Parathyroid adenoma (tissue), 2 donors: Measurements from ENCODE around the gene PRKCE.
A peak's percentile ranks its signal among the peaks of the same experiment; 100 is the strongest.
"Not testable (repeated sequence)": the region's sequence is repeated elsewhere in the genome, so short reads cannot be mapped to it uniquely, and the experiment has no call there.

Experiments
- H2AFZ ChIP-seq: fragments of 300-600 bp; sonication (generic); one replicate; pipeline ENCODE4 v1.7.0; 2017; ENCODE audit warnings: antibody characterized with exemption, mild to moderate bottlenecking
- H3K27ac ChIP-seq: fragments of 300-600 bp; sonication (generic); one replicate; pipeline ENCODE4 v1.7.0; 2017
- H3K27me3 ChIP-seq: fragments of 300-600 bp; sonication (generic); one replicate; pipeline ENCODE4 v1.7.0; 2017; ENCODE audit warnings: low read length; ENCODE audit not compliant: control insufficient read depth, insufficient read depth
- H3K36me3 ChIP-seq: fragments of 300-600 bp; sonication (generic); one replicate; pipeline ENCODE4 v1.7.0; 2017; ENCODE audit warnings: low read length; ENCODE audit not compliant: control insufficient read depth, insufficient read depth
- H3K4me1 ChIP-seq: fragments of 300-600 bp; sonication (generic); one replicate; pipeline ENCODE4 v1.7.0; 2017; ENCODE audit warnings: control low read depth
- H3K4me2 ChIP-seq: fragments of 300-600 bp; sonication (generic); one replicate; pipeline ENCODE4 v1.7.0; 2017; ENCODE audit warnings: low read length
- H3K4me3 ChIP-seq: fragments of 300-600 bp; sonication (generic); one replicate; pipeline ENCODE4 v1.7.0; 2017; ENCODE audit warnings: low read depth, low read length
- H3K79me2 ChIP-seq: fragments of 300-600 bp; sonication (generic); one replicate; pipeline ENCODE4 v1.7.0; 2017; ENCODE audit warnings: control low read depth
- H3K9ac ChIP-seq: fragments of 300-600 bp; sonication (generic); one replicate; pipeline ENCODE4 v1.7.0; 2017; ENCODE audit warnings: mild to moderate bottlenecking
- H3K9me3 ChIP-seq: fragments of 300-600 bp; sonication (generic); one replicate; pipeline ENCODE4 v1.7.0; 2017; ENCODE audit warnings: low read length; ENCODE audit not compliant: control insufficient read depth
- TF ChIP-seq, protein P1 (sequence below): fragments of 300-600 bp; sonication (generic); IDR thresholded peaks from one replicate; pipeline ENCODE4 v1.7.0; 2017; ENCODE audit warnings: antibody characterized with exemption, mild to moderate bottlenecking
- donor health status: primary hyperparathyroidism.

Gene PRKCE

DNA sequence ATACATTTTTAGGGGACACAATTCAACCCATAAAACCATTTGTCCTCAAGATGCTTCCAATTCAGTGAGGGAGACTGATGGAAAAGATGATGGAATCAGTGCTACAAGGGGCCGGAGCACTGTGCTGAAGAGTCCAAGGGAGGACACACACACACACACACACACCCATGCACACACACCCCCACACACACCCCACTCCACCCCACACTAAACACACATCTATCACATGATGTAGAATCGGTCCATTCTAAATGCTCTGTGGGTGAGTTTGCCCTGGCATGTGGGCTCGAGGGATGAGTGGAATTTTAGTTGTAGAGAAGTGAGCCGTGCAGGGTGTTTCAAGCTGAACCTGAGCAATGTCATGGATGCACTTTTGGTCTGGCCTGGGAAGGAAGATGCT is 41.1 kb downstream of the PRKCE start:
- no peaks in the 10 kb centered on the region for H3K36me3 ChIP-seq
- H3K4me2 ChIP-seq: peak overlapping the region; percentile 2
- peak overlapping the region; percentile 50 for H3K27ac ChIP-seq
- TF ChIP-seq, protein P1, sequence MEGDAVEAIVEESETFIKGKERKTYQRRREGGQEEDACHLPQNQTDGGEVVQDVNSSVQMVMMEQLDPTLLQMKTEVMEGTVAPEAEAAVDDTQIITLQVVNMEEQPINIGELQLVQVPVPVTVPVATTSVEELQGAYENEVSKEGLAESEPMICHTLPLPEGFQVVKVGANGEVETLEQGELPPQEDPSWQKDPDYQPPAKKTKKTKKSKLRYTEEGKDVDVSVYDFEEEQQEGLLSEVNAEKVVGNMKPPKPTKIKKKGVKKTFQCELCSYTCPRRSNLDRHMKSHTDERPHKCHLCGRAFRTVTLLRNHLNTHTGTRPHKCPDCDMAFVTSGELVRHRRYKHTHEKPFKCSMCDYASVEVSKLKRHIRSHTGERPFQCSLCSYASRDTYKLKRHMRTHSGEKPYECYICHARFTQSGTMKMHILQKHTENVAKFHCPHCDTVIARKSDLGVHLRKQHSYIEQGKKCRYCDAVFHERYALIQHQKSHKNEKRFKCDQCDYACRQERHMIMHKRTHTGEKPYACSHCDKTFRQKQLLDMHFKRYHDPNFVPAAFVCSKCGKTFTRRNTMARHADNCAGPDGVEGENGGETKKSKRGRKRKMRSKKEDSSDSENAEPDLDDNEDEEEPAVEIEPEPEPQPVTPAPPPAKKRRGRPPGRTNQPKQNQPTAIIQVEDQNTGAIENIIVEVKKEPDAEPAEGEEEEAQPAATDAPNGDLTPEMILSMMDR: no peak
- H3K79me2 ChIP-seq: peaks cover 50% of the 10 kb centered on the region
- peaks cover 47% of the 10 kb centered on the region for H3K4me1 ChIP-seq
- H3K9me3 ChIP-seq: no peaks in the 10 kb centered on the region
- no peak overlapping the region for H3K9ac ChIP-seq
- no peak overlapping the region for H3K4me3 ChIP-seq
- H3K27me3 ChIP-seq: no peaks in the 10 kb centered on the region
- H2AFZ ChIP-seq: no peak overlapping the region

DNA sequence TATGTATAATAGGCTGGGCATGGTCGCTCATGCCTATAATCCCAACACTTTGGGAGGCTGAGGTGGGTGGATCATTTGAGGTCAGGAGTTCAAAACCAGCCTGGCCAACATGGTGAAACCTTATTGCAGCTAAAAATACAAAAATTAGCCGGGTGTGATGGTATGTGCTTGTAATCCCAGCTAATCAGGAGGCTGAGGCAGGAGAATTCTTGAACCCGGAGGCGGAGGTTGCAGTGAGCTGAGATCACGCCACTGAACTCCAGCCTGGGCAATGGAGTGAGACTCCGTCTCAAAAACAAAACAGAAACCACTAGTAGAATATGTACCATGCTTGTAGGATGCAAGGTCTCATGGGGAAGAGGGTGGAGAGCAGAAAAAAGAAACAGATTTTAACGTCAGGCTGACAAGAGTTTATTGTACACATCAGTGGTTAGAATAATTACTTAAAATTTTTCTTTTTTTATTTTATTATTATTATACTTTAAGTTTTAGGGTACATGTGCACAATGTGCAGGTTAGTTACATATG is 44.1 kb downstream of the PRKCE start:
- H3K79me2 ChIP-seq: peaks cover 66% of the 10 kb centered on the region
- peaks cover 28% of the 10 kb centered on the region for H3K4me1 ChIP-seq

DNA sequence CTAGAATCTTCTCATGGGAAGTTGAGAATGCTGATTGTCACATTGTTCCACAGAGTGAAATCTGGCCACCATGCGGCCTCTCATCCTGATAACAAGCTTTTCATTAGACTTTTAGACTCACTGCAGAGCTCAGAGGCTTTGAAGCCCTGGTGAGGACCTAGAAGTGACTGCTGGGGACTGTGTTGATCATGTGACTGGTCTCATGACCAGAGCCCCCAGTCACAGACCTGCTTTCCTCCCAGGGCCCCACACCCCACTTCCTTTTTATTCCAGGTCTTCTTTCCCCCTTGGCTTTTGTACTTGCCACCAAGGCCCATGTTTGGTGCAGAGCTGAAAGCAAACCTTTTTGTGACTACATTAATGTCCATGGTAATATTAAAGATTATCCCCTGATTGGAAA is 45.2 kb downstream of the PRKCE start:
- no peaks in the 10 kb centered on the region for H3K36me3 ChIP-seq
- TF ChIP-seq, protein P1: peak; percentile 11
- no peak overlapping the region for H3K9ac ChIP-seq
- H3K9me3 ChIP-seq: no peaks in the 10 kb centered on the region
- no peaks in the 10 kb centered on the region for H3K27me3 ChIP-seq
- peaks cover 20% of the 10 kb centered on the region for H3K4me1 ChIP-seq
- H3K4me3 ChIP-seq: peak overlapping the region; percentile 13
- H3K4me2 ChIP-seq: peak overlapping the region; percentile 43
- H3K27ac ChIP-seq: peak overlapping the region; percentile 29
- peak overlapping the region; percentile 6 for H2AFZ ChIP-seq
- peaks cover 69% of the 10 kb centered on the region for H3K79me2 ChIP-seq

More for the DNA sequence above, 44.1 kb downstream of the PRKCE start:
- H3K9me3 ChIP-seq, H3K4me2 ChIP-seq, H3K36me3 ChIP-seq, H3K4me3 ChIP-seq, H3K27ac ChIP-seq, H3K27me3 ChIP-seq, H2AFZ ChIP-seq, H3K9ac ChIP-seq: not testable (repeated sequence)

DNA sequence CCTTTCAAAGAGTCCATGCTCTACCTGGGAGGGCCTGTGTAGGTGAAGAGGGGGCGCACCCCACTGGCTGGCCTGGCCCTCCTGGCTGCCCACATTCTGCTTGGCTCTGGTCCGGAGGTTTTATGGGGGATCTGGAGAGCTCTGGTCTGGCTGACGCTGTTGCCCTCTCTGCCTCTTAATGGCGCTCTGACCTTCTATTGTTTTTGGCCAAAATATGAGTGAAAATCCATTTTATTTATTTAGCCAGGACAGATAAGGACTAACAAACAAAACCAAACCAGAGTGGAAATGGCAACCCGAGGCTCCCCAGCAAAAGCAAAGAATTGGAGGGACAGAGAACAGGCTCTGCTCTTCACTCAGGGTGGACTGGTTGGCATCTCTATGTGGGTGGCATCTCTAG is 45.7 kb downstream of the PRKCE start:
- Histone ChIP-seq H3K4me2 (no peak overlapping the region), H3K27me3 (no peaks in the 10 kb centered on the region), H3K36me3 (no peaks in the 10 kb centered on the region), H2AFZ (no peak overlapping the region), H3K4me1 (peaks cover 15% of the 10 kb centered on the region), H3K4me3 (no peak overlapping the region), H3K27ac (no peak overlapping the region), H3K9me3 (no peaks in the 10 kb centered on the region), H3K9ac (no peak overlapping the region), H3K79me2 (peaks cover 68% of the 10 kb centered on the region)
- TF ChIP-seq, protein P1: no peak

DNA sequence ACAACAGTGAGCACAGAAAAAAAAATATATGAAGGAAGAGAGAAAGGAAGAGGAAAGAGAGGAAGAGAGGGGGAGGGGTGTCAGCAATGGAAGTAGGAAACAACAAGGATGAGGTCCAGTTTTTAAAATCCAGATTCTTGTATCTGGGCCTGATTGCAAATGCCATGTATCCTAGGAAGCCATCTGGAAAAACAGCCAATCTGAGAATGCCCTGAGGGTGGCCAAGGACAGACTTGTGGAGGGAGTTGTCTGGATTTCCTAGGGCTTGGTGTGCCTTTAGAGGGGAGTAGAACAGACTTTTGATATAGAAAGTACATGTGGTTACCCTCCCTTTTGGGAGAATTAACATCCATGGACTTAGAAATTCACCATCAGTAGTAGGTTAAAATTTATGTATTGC is 47.1 kb downstream of the PRKCE start:
- H3K27me3 ChIP-seq: no peaks in the 10 kb centered on the region
- no peaks in the 10 kb centered on the region for H3K36me3 ChIP-seq
- no peak overlapping the region for H3K4me2 ChIP-seq
- no peak overlapping the region for H2AFZ ChIP-seq
- H3K27ac ChIP-seq: no peak overlapping the region
- no peak overlapping the region for H3K4me3 ChIP-seq
- peaks cover 14% of the 10 kb centered on the region for H3K4me1 ChIP-seq
- no peak overlapping the region for H3K9ac ChIP-seq
- H3K9me3 ChIP-seq: no peaks in the 10 kb centered on the region
- TF ChIP-seq, protein P1: no peak
- H3K79me2 ChIP-seq: peaks cover 68% of the 10 kb centered on the region
